B cell (primary cell): ENCODE results near the gene GJA1. TPM values are rescaled to one million over a fixed set of nuclear protein-coding genes. Genes with fewer than 3 reads are reported as not detected.
"Not testable (repeated sequence)": the region's sequence is repeated elsewhere in the genome, so short reads cannot be mapped to it uniquely, and the experiment has no call there.

Experiments used
- ATAC-seq: fragments of 200-7000 bp; cut with Tn5 transposase; one replicate; pipeline ENCODE4 v1.10.0; 2021; ENCODE audit warnings: low read depth, mild to moderate bottlenecking, moderate number of reproducible peaks, moderate library complexity
- CTCF ChIA-PET: fragments of 350-600 bp; sonication (Branson Sonifier 250); formaldehyde crosslinking; loops from one replicate; lab custom pipeline; 2021; ENCODE audit warnings: antibody characterized with exemption, inconsistent platforms; lab: Charles Lee
- POLR2A ChIA-PET: fragments of 350-600 bp; sonication (Branson Sonifier 250); formaldehyde crosslinking; loops from one replicate; lab custom pipeline; 2021; ENCODE audit warnings: antibody characterized with exemption; lab: Charles Lee
- DNase-seq: peaks from one replicate; pipeline ENCODE4 v3.0.0; 2013
- H2AFZ ChIP-seq: 2 replicates; pipeline ENCODE4 v1.6.1; 2012; ENCODE audit warnings: mild to moderate bottlenecking, low read depth, low read length; ENCODE audit not compliant: insufficient read depth, poor library complexity, severe bottlenecking
- H3K27ac ChIP-seq, 2 donors: 1 replicate in 1 of 2; 2 replicates in 1 of 2; pipeline ENCODE4 v1.5.1; 2012 to 2013; ENCODE audit warnings: low read length in 2 of 2, mild to moderate bottlenecking in 2 of 2, moderate library complexity in 1 of 2
- H3K27me3 ChIP-seq, 4 experiments: fragments of 200-600 bp in 1 of 4; sonication (generic) in 1 of 4; replicated peaks in 1 of 4; 1 replicate in 2 of 4; 2 replicates in 2 of 4; pipeline versions ENCODE4 v1.6.1 to v1.7.0; 2013 to 2016; ENCODE audit warnings: low read length in 3 of 4, mild to moderate bottlenecking in 2 of 4, mixed read lengths in 1 of 4, moderate library complexity in 1 of 4; ENCODE audit not compliant: insufficient read depth in 4 of 4, control insufficient read depth in 3 of 4; ENCODE audit errors: control extremely low read depth in 1 of 4
- H3K36me3 ChIP-seq, 2 experiments: replicated peaks in 1 of 2; 1 replicate in 1 of 2; 2 replicates in 1 of 2; pipeline versions ENCODE4 v1.6.1 to v1.7.1; 2013; ENCODE audit warnings: low read length in 1 of 2; ENCODE audit not compliant: insufficient read depth in 2 of 2, control insufficient read depth in 1 of 2; ENCODE audit errors: control extremely low read depth in 1 of 2, extremely low read depth in 1 of 2
- H3K4me1 ChIP-seq, 2 donors: fragments of 200-600 bp in 1 of 2; sonication (generic) in 1 of 2; 1 replicate in 1 of 2; 2 replicates in 1 of 2; pipeline versions ENCODE4 v1.5.1 to v1.6.1; 2013 to 2017; ENCODE audit warnings: low read length in 2 of 2; ENCODE audit not compliant: control insufficient read depth in 2 of 2, insufficient read depth in 2 of 2
- H3K4me2 ChIP-seq: replicated peaks from 2 replicates; pipeline ENCODE3; 2012; ENCODE audit warnings: mild to moderate bottlenecking, low read depth, low read length; ENCODE audit not compliant: poor library complexity, severe bottlenecking
- H3K4me3 ChIP-seq, 5 experiments: fragments of 200-600 bp in 1 of 5; sonication (generic) in 1 of 5; 1 replicate in 3 of 5; 2 replicates in 2 of 5; pipeline versions ENCODE4 v1.5.1 to v1.7.0; 2011 to 2016; ENCODE audit warnings: low read length in 4 of 5, mild to moderate bottlenecking in 4 of 5, low read depth in 2 of 5, control low read depth in 1 of 5, moderate library complexity in 1 of 5; ENCODE audit not compliant: insufficient read depth in 1 of 5; ENCODE audit errors: control extremely low read depth in 1 of 5, extremely low read depth in 1 of 5
- H3K79me2 ChIP-seq: fragments of 200-600 bp; sonication (generic); one replicate; pipeline ENCODE4 v1.6.0; 2016; ENCODE audit warnings: low read length; ENCODE audit not compliant: control insufficient read depth, insufficient read depth
- H3K9ac ChIP-seq: fragments of 200-600 bp; sonication (generic); 2 replicates; pipeline ENCODE4 v1.6.1; 2017; ENCODE audit warnings: mild to moderate bottlenecking, low read length, moderate library complexity
- H3K9me3 ChIP-seq, 3 donors: one replicate each; pipeline versions ENCODE4 v1.6.1 to v1.7.1; 2013; ENCODE audit warnings: low read length in 2 of 3; ENCODE audit not compliant: control insufficient read depth in 2 of 3, insufficient read depth in 1 of 3; ENCODE audit errors: control extremely low read depth in 1 of 3
- H4K20me1 ChIP-seq: 2 replicates; pipeline ENCODE4 v1.6.0; 2012; ENCODE audit warnings: mild to moderate bottlenecking, low read length; ENCODE audit not compliant: insufficient read depth, control insufficient read depth, poor library complexity, severe bottlenecking
- H3K27ac Mint-ChIP-seq: one replicate; pipeline ENCODE4 v1.8.0; 2021; ENCODE audit warnings: mixed read lengths
- H3K27me3 Mint-ChIP-seq: one replicate; pipeline ENCODE4 v1.8.0; 2021; ENCODE audit warnings: mixed read lengths
- H3K4me1 Mint-ChIP-seq: one replicate; pipeline ENCODE4 v1.8.0; 2021; ENCODE audit warnings: mixed read lengths
- H3K4me3 Mint-ChIP-seq: one replicate; pipeline ENCODE4 v1.8.0; 2021; ENCODE audit warnings: mixed read lengths
- H3K9me3 Mint-ChIP-seq: one replicate; pipeline ENCODE4 v1.8.0; 2022; ENCODE audit warnings: mixed read lengths; ENCODE audit not compliant: insufficient read depth
- EZH2 ChIP-seq: IDR thresholded peaks from 2 replicates; pipeline ENCODE4 v1.6.1; 2012; ENCODE audit warnings: borderline replicate concordance, low read depth, mild to moderate bottlenecking, moderate library complexity, low read length; ENCODE audit not compliant: insufficient read depth, poor library complexity, severe bottlenecking
- WGBS: methylation state at CpG from one replicate; pipeline ENCODE4 v1.1.5; 2013; ENCODE audit warnings: missing lambda C conversion rate; ENCODE audit not compliant: insufficient coverage; 5-methylcytosine and 5-hydroxymethylcytosine counted together
- intact Hi-C: fragments of 100-400 bp; cut with micrococcal nuclease; formaldehyde crosslinking; loops from one replicate; pipeline ENCODE4 v1.10.0; 2022
- polyA plus RNA-seq: library from polyadenylated mRNA; depleted of rRNA; stranded (reverse); fragments of >200 nt; gene quantifications from 2 replicates; pipeline ENCODE4 v1.2.3, GENCODE V29; 2012
- total RNA-seq, 2 donors: library from RNA; stranded (reverse); fragments of 120-200 nt in 1 of 2; gene quantifications; 1 replicate in 1 of 2; 2 replicates in 1 of 2; pipeline versions ENCODE4 v1.2.3 to v1.2.4, GENCODE V29; 2013 to 2022
- TF ChIP-seq, protein P1 (sequence below): fragments of 200-600 bp; IDR thresholded peaks from one replicate; pipeline ENCODE4 v1.8.0; 2022; ENCODE audit warnings: antibody characterized with exemption, mild to moderate bottlenecking

GJA1 gene
- total and polyA plus RNA-seq, 2 donors (not counting 1 experiment from before 2014, with no cell fraction given) = not detected

GRCh38 chr6:121448528-121448927, 13.1 kb downstream of the GJA1 start:
- H3K9me3 Mint-ChIP-seq, H4K20me1 ChIP-seq, H3K4me3 ChIP-seq, CTCF ChIA-PET, ATAC-seq, H3K4me1 ChIP-seq, H3K4me2 ChIP-seq, H3K36me3 ChIP-seq, intact Hi-C loops, DNase-seq, H3K79me2 ChIP-seq, H3K27me3 Mint-ChIP-seq, H2AFZ ChIP-seq, H3K9ac ChIP-seq, H3K27ac ChIP-seq, H3K9me3 ChIP-seq, H3K27ac Mint-ChIP-seq, POLR2A ChIA-PET, H3K4me3 Mint-ChIP-seq, H3K27me3 ChIP-seq, H3K4me1 Mint-ChIP-seq: not testable (repeated sequence)
- no CpG with 5 or more reads among the region's 2 CpGs for WGBS

DNA sequence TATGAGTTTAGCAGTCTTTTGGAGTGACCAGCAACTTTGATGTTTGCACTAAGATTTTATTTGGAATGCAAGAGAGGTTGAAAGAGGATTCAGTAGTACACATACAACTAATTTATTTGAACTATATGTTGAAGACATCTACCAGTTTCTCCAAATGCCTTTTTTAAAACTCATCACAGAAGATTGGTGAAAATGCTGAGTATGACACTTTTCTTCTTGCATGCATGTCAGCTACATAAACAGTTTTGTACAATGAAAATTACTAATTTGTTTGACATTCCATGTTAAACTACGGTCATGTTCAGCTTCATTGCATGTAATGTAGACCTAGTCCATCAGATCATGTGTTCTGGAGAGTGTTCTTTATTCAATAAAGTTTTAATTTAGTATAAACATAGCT, 13.9 kb downstream of the GJA1 start:
- Histone ChIP-seq H3K9ac (no peak overlapping the region), H3K27ac (no peak overlapping the region), H4K20me1 (no peaks in the 10 kb centered on the region), H3K27me3 (no peaks in the 10 kb centered on the region), H3K36me3 (no peaks in the 10 kb centered on the region), H3K4me2 (no peak overlapping the region), H2AFZ (no peak overlapping the region), H3K79me2 (no peaks in the 10 kb centered on the region), H3K9me3 (no peaks in the 10 kb centered on the region), H3K4me3 (no peak overlapping the region), H3K4me1 (no peaks in the 10 kb centered on the region)
- ATAC-seq = no peak
- no CpG with 5 or more reads among the region's 1 CpG for WGBS
- Mint-ChIP-seq H3K27me3 (peaks cover 5% of the 10 kb centered on the region), H3K4me3 (no peak overlapping the region), H3K4me1 (no peaks in the 10 kb centered on the region), H3K9me3 (no peaks in the 10 kb centered on the region), H3K27ac (no peak overlapping the region)
- ChIA-PET POLR2A (no interaction called here), CTCF (no interaction called here)
- TF ChIP-seq, protein P1, sequence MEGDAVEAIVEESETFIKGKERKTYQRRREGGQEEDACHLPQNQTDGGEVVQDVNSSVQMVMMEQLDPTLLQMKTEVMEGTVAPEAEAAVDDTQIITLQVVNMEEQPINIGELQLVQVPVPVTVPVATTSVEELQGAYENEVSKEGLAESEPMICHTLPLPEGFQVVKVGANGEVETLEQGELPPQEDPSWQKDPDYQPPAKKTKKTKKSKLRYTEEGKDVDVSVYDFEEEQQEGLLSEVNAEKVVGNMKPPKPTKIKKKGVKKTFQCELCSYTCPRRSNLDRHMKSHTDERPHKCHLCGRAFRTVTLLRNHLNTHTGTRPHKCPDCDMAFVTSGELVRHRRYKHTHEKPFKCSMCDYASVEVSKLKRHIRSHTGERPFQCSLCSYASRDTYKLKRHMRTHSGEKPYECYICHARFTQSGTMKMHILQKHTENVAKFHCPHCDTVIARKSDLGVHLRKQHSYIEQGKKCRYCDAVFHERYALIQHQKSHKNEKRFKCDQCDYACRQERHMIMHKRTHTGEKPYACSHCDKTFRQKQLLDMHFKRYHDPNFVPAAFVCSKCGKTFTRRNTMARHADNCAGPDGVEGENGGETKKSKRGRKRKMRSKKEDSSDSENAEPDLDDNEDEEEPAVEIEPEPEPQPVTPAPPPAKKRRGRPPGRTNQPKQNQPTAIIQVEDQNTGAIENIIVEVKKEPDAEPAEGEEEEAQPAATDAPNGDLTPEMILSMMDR = no peak
- TF ChIP-seq EZH2 = no peak
- DNase-seq = no peak
- intact Hi-C loops = no loop called here
